Measurements from ENCODE around the gene CNTN1.

CNTN1 gene

GRCh38 chr12:40770781-40771180 is 78.5 kb downstream of the CNTN1 start:
- no peak for DNase-seq (ENCODE audit: low read depth)

- no peak for DNase-seq (ENCODE audit: low read depth)
Measured at GRCh38 chr12:40775661-40776060, 83.4 kb downstream of the CNTN1 start.

GRCh38 chr12:40784102-40784501 is 91.9 kb downstream of the CNTN1 start:
- DNase-seq (ENCODE audit: low read depth): no peak

GRCh38 chr12:40788276-40788675 is 96.0 kb downstream of the CNTN1 start:
- DNase-seq (ENCODE audit: low read depth): no peak

- no peak for DNase-seq (ENCODE audit: low read depth)
Measured at GRCh38 chr12:40792792-40793386, 100.7 kb downstream of the CNTN1 start.

GRCh38 chr12:40793471-40793870 is 101.2 kb downstream of the CNTN1 start:
- no peak for DNase-seq (ENCODE audit: low read depth)

- DNase-seq (ENCODE audit: low read depth): no peak
Measured at GRCh38 chr12:40794087-40794486, 101.8 kb downstream of the CNTN1 start.

GRCh38 chr12:40801082-40801481 is 108.8 kb downstream of the CNTN1 start:
- no peak for DNase-seq (ENCODE audit: low read depth)

GRCh38 chr12:40801861-40802260 is 109.6 kb downstream of the CNTN1 start:
- no peak for DNase-seq (ENCODE audit: low read depth)

- no peak for DNase-seq (ENCODE audit: low read depth)
Measured at GRCh38 chr12:40802656-40803055, 110.4 kb downstream of the CNTN1 start.

- no peak for DNase-seq (ENCODE audit: low read depth)
Measured at GRCh38 chr12:40819436-40820108, 127.3 kb downstream of the CNTN1 start.

GRCh38 chr12:40820794-40821484 is 128.7 kb downstream of the CNTN1 start:
- DNase-seq (ENCODE audit: low read depth): no peak

- DNase-seq (ENCODE audit: low read depth): no peak
Measured at GRCh38 chr12:40825156-40825555, 132.9 kb downstream of the CNTN1 start.

- DNase-seq (ENCODE audit: low read depth): no peak
Measured at GRCh38 chr12:40827683-40828592, 135.7 kb downstream of the CNTN1 start.

- DNase-seq (ENCODE audit: low read depth): no peak
Measured at GRCh38 chr12:40828593-40828990, 136.4 kb downstream of the CNTN1 start.

GRCh38 chr12:40829738-40830144 is 137.5 kb downstream of the CNTN1 start:
- no peak for DNase-seq (ENCODE audit: low read depth)

- no peak for DNase-seq (ENCODE audit: low read depth)
Measured at GRCh38 chr12:40831916-40832315, 139.7 kb downstream of the CNTN1 start.

- DNase-seq (ENCODE audit: low read depth): no peak
Measured at GRCh38 chr12:40832668-40833067, 140.4 kb downstream of the CNTN1 start.

- DNase-seq (ENCODE audit: low read depth): no peak
Measured at GRCh38 chr12:40833818-40834217, 141.6 kb downstream of the CNTN1 start.

GRCh38 chr12:40834321-40834720 is 142.1 kb downstream of the CNTN1 start:
- no peak for DNase-seq (ENCODE audit: low read depth)

- DNase-seq (ENCODE audit: low read depth): no peak
Measured at GRCh38 chr12:40837891-40838429, 145.7 kb downstream of the CNTN1 start.

GRCh38 chr12:40843495-40843894 is 151.3 kb downstream of the CNTN1 start:
- no peak for DNase-seq (ENCODE audit: low read depth)

Data from stimulated activated CD8-positive, alpha-beta memory T cell treated with anti-CD3 and anti-CD28 coated beads, Interleukin-12 subunit alpha, Interleukin-12 subunit beta, amount 100 ng/mL, for 1 hour (primary cell).